ENCODE results near the gene SCN10A.

DNA sequence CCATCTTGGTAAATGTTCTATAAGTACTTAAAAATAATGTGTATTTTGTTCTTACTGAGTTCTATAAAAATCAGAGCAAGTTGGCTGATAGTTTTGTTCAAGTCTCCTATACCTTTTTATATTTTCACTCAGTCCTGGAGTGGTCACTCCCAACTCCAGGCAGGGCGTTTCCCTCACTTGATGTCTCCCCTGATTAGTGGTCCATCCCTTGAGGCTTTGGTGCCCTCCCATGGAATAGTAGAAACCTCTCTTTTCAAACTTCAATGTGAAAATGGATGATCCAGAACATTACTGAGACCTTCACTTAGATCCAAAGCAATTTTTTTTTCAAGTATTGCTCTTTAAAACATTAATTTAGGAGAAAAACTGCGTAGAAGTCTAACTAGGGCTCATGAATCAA lies 25.0 kb upstream of the SCN10A start:
- TF ChIP-seq POLR2A (IDR thresholded peaks at IDR 0.05) (no peak), CTCF (IDR thresholded peaks at IDR 0.05) (no peak)

Data from right lobe of liver (tissue), 4 donors.